HCT116 (cell line): ENCODE measurements around the gene TCF7L2.

Experiments
- CEBPB ChIP-seq: IDR thresholded peaks from 2 replicates; pipeline ENCODE4 v1.6.1; 2012; ENCODE audit warnings: low read depth
- EZH2phosphoT487 ChIP-seq: fragments of 200-600 bp; IDR thresholded peaks from 2 replicates; pipeline ENCODE4 v1.6.1; 2018; ENCODE audit warnings: antibody characterized with exemption, borderline replicate concordance
- RAD21 ChIP-seq: IDR thresholded peaks from 2 replicates; pipeline ENCODE4 v1.6.1; 2012; ENCODE audit warnings: low read depth, mild to moderate bottlenecking
- YY1 ChIP-seq: IDR thresholded peaks from 2 replicates; pipeline ENCODE4 v1.6.1; 2011; ENCODE audit warnings: low read length, low read depth, moderate library complexity, mild to moderate bottlenecking; ENCODE audit not compliant: insufficient replicate concordance; ENCODE audit errors: extremely low read depth
- TF ChIP-seq, protein P1 (sequence below), 3 experiments: fragments of 200-600 bp in 1 of 3; sonication (generic) in 1 of 3; IDR thresholded peaks in 2 of 3; conservative IDR thresholded peaks in 1 of 3; 2 replicates each; pipeline ENCODE4 v1.5.1; 2012 to 2017; ENCODE audit warnings: low read depth in 2 of 3, low read length in 2 of 3, antibody characterized with exemption in 1 of 3, borderline replicate concordance in 1 of 3, control low read depth in 1 of 3, mild to moderate bottlenecking in 1 of 3, mixed read lengths in 1 of 3, mixed run types in 1 of 3, moderate library complexity in 1 of 3; ENCODE audit not compliant: insufficient read depth in 1 of 3

DNA sequence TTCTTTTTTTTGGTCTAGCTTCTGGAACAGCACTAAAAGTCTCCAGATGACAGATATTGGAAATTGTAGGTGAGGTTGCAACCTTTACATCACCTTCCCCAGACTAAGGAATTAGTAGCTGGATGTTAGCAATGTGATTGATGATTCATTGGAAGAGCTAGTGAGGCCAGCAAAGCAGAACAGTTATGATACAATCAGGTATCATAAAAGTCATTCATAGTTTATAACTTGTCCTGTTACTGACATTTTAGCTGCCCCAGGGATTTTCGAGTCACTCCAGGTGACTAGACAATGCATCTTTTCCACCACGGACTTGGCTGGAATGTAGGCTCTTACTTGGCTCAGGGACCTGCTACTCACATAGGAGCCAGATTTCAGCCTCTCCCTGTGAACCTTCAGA, 15.9 kb upstream of the TCF7L2 start:
- TF ChIP-seq RAD21, result no peak
- TF ChIP-seq CEBPB, result no peak
- TF ChIP-seq, protein P1, sequence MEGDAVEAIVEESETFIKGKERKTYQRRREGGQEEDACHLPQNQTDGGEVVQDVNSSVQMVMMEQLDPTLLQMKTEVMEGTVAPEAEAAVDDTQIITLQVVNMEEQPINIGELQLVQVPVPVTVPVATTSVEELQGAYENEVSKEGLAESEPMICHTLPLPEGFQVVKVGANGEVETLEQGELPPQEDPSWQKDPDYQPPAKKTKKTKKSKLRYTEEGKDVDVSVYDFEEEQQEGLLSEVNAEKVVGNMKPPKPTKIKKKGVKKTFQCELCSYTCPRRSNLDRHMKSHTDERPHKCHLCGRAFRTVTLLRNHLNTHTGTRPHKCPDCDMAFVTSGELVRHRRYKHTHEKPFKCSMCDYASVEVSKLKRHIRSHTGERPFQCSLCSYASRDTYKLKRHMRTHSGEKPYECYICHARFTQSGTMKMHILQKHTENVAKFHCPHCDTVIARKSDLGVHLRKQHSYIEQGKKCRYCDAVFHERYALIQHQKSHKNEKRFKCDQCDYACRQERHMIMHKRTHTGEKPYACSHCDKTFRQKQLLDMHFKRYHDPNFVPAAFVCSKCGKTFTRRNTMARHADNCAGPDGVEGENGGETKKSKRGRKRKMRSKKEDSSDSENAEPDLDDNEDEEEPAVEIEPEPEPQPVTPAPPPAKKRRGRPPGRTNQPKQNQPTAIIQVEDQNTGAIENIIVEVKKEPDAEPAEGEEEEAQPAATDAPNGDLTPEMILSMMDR (IDR thresholded peaks at IDR 0.05 in 2 of 3, conservative IDR thresholded peaks at IDR 0.05 in 1 of 3; ENCODE audit: borderline replicate concordance in 1 of 3, insufficient read depth in 1 of 3, low read depth in 2 of 3, low read length in 2 of 3), result no peak
- no peak for TF ChIP-seq EZH2phosphoT487
- no peak for TF ChIP-seq YY1
